HG03108 (cell line): ENCODE data around the gene CEP85.

Experiments
- ATAC-seq: cut with Tn5 transposase; IDR thresholded peaks from one replicate; pipeline ENCODE4 v1.9.1; 2021; ENCODE audit warnings: moderate library complexity; ENCODE audit not compliant: unreplicated experiment

Gene CEP85

GRCh38 chr1:26276432-26276838 lies 42.4 kb downstream of the CEP85 start:
- no peak for ATAC-seq

- ATAC-seq, result no peak
Observed at GRCh38 chr1:26277261-26277661, 43.3 kb downstream of the CEP85 start.

- ATAC-seq, result no peak
Observed at GRCh38 chr1:26277719-26278118, 43.7 kb downstream of the CEP85 start.

- no peak for ATAC-seq
Observed at GRCh38 chr1:26278303-26278702, 44.3 kb downstream of the CEP85 start.

- ATAC-seq, result no peak
Observed at GRCh38 chr1:26278724-26279455, 44.9 kb downstream of the CEP85 start.

- ATAC-seq, result peak; percentile 55
Observed at GRCh38 chr1:26279456-26280332, 45.7 kb downstream of the CEP85 start, which contains the start of gene SH3BGRL3. Gene SH3BGRL3, plus strand, starts transcription at chr1:26280086. Its CDS starts 70 bp downstream, at chr1:26280156.

- ATAC-seq, result no peak
Observed at GRCh38 chr1:26280333-26281042, 46.5 kb downstream of the CEP85 start.

- no peak for ATAC-seq
Observed at GRCh38 chr1:26281091-26281958, 47.3 kb downstream of the CEP85 start.

- no peak for ATAC-seq
Observed at GRCh38 chr1:26281971-26282370, 48.0 kb downstream of the CEP85 start.

- no peak for ATAC-seq
Observed at GRCh38 chr1:26282401-26282918, 48.5 kb downstream of the CEP85 start.

- no peak for ATAC-seq
Observed at GRCh38 chr1:26283279-26283853, 49.4 kb downstream of the CEP85 start.

- no peak for ATAC-seq
Observed at GRCh38 chr1:26283871-26284596, 50.0 kb downstream of the CEP85 start.

- no peak for ATAC-seq
Observed at GRCh38 chr1:26284597-26285347, 50.8 kb downstream of the CEP85 start.

GRCh38 chr1:26285366-26286063 lies 51.5 kb downstream of the CEP85 start:
- ATAC-seq, result no peak

- ATAC-seq, result no peak
Observed at GRCh38 chr1:26286064-26286416, 52.0 kb downstream of the CEP85 start.

GRCh38 chr1:26287033-26287711 lies 53.2 kb downstream of the CEP85 start:
- peak; percentile 36 for ATAC-seq

- no peak for ATAC-seq
Observed at GRCh38 chr1:26287811-26288210, 53.8 kb downstream of the CEP85 start.
